ENCODE results near the gene TAPBPL.

TAPBPL gene

GRCh38 chr12:6468283-6468575 is 16.4 kb downstream of the TAPBPL start:
- peaks cover 15% of the 10 kb centered on the region for H3K36me3 Mint-ChIP-seq (ENCODE audit: low read depth)
- H3K4me1 Mint-ChIP-seq = peaks cover 31% of the 10 kb centered on the region
- H3K9me3 Mint-ChIP-seq = no peaks in the 10 kb centered on the region
- H3K27me3 Mint-ChIP-seq (ENCODE audit: low read depth) = peaks cover 9% of the 10 kb centered on the region
- no peak for TF ChIP-seq CTCF (IDR thresholded peaks at IDR 0.05; ENCODE audit: unreplicated experiment in 3 of 3)
- no peak overlapping the region for H3K27ac Mint-ChIP-seq
- peak overlapping the region; percentile 83 to 88 (median 84) for H3K4me3 Mint-ChIP-seq

GRCh38 chr12:6469092-6469491 is 17.2 kb downstream of the TAPBPL start:
- no peak for TF ChIP-seq CTCF (IDR thresholded peaks at IDR 0.05; ENCODE audit: unreplicated experiment in 3 of 3)
- Mint-ChIP-seq H3K27ac (peak overlapping the region in 1 of 3 experiments; percentile 13), H3K27me3 (ENCODE audit: low read depth) (peaks cover 9% of the 10 kb centered on the region), H3K4me1 (peaks cover 31% of the 10 kb centered on the region), H3K4me3 (peak overlapping the region; percentile 83 to 88 (median 84)), H3K9me3 (no peaks in the 10 kb centered on the region), H3K36me3 (ENCODE audit: low read depth) (peaks cover 14% of the 10 kb centered on the region)

- Mint-ChIP-seq H3K27ac (peak overlapping the region; percentile 12 to 66 (median 13)), H3K4me3 (peak overlapping the region; percentile 83 to 88 (median 84)), H3K9me3 (no peaks in the 10 kb centered on the region), H3K27me3 (ENCODE audit: low read depth) (peaks cover 14% of the 10 kb centered on the region), H3K36me3 (ENCODE audit: low read depth) (peaks cover 7% of the 10 kb centered on the region), H3K4me1 (peaks cover 31% of the 10 kb centered on the region)
- TF ChIP-seq CTCF (IDR thresholded peaks at IDR 0.05; ENCODE audit: unreplicated experiment in 3 of 3) = no peak
Observed at GRCh38 chr12:6469609-6470374, 17.9 kb downstream of the TAPBPL start.

GRCh38 chr12:6470375-6471163 is 18.7 kb downstream of the TAPBPL start, which contains the start of gene VAMP1:
VAMP1 (minus strand) TSS chr12:6470677; CDS start chr12:6470531, 146 bp downstream.
- Mint-ChIP-seq H3K36me3 (ENCODE audit: low read depth) (peaks cover 3% of the 10 kb centered on the region), H3K4me3 (peak within 1 kb of the TSS; percentile 83 to 88 (median 84)), H3K4me1 (peaks cover 28% of the 10 kb centered on the region), H3K27ac (peak within 1 kb of the TSS; percentile 50 to 75 (median 66)), H3K27me3 (ENCODE audit: low read depth) (peaks cover 14% of the 10 kb centered on the region), H3K9me3 (no peaks in the 10 kb centered on the region)
- TF ChIP-seq CTCF (IDR thresholded peaks at IDR 0.05; ENCODE audit: unreplicated experiment in 3 of 3) = no peak

- no peak for TF ChIP-seq CTCF (IDR thresholded peaks at IDR 0.05; ENCODE audit: unreplicated experiment in 3 of 3)
- Mint-ChIP-seq H3K4me1 (peaks cover 26% of the 10 kb centered on the region), H3K4me3 (peak overlapping the region; percentile 62 to 88 (median 69)), H3K27me3 (ENCODE audit: low read depth) (peaks cover 14% of the 10 kb centered on the region), H3K9me3 (peaks cover 3% of the 10 kb centered on the region), H3K27ac (no peak overlapping the region), H3K36me3 (ENCODE audit: low read depth) (no peaks in the 10 kb centered on the region)
Observed at GRCh38 chr12:6471989-6472360, 20.1 kb downstream of the TAPBPL start.
